H1 (cell line): ENCODE results near the gene CDR2L. TPM values are rescaled to one million over a fixed set of nuclear protein-coding genes. Genes with fewer than 3 reads are reported as not detected.
A peak's percentile ranks its signal among the peaks of the same experiment; 100 is the strongest.

Experiments
- ATF2 ChIP-seq: IDR thresholded peaks from 2 replicates; pipeline ENCODE4 v1.6.1; 2012; ENCODE audit warnings: low read length, inconsistent platforms
- BACH1 ChIP-seq: IDR thresholded peaks from 2 replicates; pipeline ENCODE4 v1.6.1; 2012; ENCODE audit warnings: low read length, improper control_type of control experiment
- EZH2 ChIP-seq: fragments of 200-600 bp; sonication (generic); IDR thresholded peaks from 2 replicates; pipeline ENCODE4 v1.7.1; 2012; ENCODE audit warnings: low read depth, mild to moderate bottlenecking, moderate library complexity, low read length, inconsistent platforms; ENCODE audit not compliant: severe bottlenecking
- GTF2F1 ChIP-seq: IDR thresholded peaks from 2 replicates; pipeline ENCODE4 v1.6.1; 2012; ENCODE audit warnings: low read depth, low read length, improper control_type of control experiment, borderline replicate concordance
- MAFK ChIP-seq: IDR thresholded peaks from 2 replicates; pipeline ENCODE4 v1.6.1; 2012; ENCODE audit warnings: low read depth, mild to moderate bottlenecking, improper control_type of control experiment, low read length
- NRF1 ChIP-seq: IDR thresholded peaks from 2 replicates; pipeline ENCODE4 v1.6.1; 2011; ENCODE audit warnings: mild to moderate bottlenecking, low read depth, low read length, improper control_type of control experiment
- PHF8 ChIP-seq: fragments of 200-600 bp; sonication (generic); conservative IDR thresholded peaks from 2 replicates; pipeline ENCODE4 v1.7.1; 2012; ENCODE audit warnings: low read depth, mild to moderate bottlenecking, inconsistent platforms, low read length, moderate library complexity
- polyA plus RNA-seq, 7 experiments: library from polyadenylated mRNA; depleted of rRNA in 3 of 7; stranded (reverse) in 5 of 7; unstranded in 2 of 7; fragments of >200 nt in 5 of 7; fragments of 200-250 nt in 2 of 7; gene quantifications; 1 replicate in 5 of 7; 2 replicates in 1 of 7; 4 replicates in 1 of 7; pipeline versions ENCODE4 v1.2.1 to v1.2.3, GENCODE V29; 2011 to 2013; ENCODE audit warnings: missing spikeins in 2 of 7, mixed read lengths in 2 of 7
- total RNA-seq: library from RNA; stranded (reverse); fragmentation: NEBNext Ultra II Directional; extraction: Animal tissue kit (Norgen Biotek cat#: 25700); gene quantifications from 2 replicates; pipeline ENCODE4 v1.2.1, GENCODE V29; 2021
- TF ChIP-seq, protein P1 (sequence below): fragments of 300-600 bp; sonication (generic); IDR thresholded peaks from 2 replicates; pipeline ENCODE4 v1.7.1; 2012; ENCODE audit warnings: low read length, moderate library complexity, mild to moderate bottlenecking, inconsistent platforms; ENCODE audit not compliant: insufficient replicate concordance

CDR2L gene
- total and polyA plus RNA-seq, 2 of the 8 experiments (the other 6 are each of a cell fraction or from before 2014, with no cell fraction given): 20.4 to 38.1 TPM

DNA sequence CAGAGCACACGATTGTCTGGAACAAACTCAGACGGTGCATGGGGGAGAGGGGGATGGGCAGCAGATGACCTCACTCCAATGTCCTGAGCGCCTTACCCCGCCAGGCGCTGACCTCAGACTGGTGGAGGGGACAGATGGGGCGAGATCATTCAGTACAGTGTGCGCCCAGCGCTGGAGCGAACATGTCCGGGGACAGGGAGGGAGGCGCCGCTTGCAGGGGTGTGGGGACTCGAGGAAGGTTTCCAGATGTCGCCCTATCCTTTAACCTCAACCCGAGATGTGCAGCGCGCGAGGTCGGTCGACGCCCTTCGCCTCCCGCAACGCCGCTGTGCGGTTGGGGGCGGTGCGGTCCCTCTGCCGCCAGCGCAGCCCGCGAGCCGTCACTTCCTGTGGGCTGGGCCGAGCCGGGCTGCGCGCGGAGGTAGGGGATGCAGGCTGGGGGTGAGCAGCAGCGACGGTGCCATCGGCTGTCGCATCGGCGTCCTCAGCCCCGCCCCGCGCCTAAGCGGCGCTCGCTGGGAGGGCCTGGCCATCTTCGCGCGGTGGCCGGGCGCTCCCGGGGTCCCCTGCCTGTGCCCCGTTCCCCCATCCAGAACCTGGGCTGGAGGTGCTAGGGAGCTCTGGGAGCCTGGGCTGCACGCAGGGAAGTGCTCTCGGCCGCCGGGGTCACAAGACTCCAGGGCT lies 5.3 kb upstream of the CDR2L start (continued):
- TF ChIP-seq ATF2: peak; percentile 97
- TF ChIP-seq, protein P1, sequence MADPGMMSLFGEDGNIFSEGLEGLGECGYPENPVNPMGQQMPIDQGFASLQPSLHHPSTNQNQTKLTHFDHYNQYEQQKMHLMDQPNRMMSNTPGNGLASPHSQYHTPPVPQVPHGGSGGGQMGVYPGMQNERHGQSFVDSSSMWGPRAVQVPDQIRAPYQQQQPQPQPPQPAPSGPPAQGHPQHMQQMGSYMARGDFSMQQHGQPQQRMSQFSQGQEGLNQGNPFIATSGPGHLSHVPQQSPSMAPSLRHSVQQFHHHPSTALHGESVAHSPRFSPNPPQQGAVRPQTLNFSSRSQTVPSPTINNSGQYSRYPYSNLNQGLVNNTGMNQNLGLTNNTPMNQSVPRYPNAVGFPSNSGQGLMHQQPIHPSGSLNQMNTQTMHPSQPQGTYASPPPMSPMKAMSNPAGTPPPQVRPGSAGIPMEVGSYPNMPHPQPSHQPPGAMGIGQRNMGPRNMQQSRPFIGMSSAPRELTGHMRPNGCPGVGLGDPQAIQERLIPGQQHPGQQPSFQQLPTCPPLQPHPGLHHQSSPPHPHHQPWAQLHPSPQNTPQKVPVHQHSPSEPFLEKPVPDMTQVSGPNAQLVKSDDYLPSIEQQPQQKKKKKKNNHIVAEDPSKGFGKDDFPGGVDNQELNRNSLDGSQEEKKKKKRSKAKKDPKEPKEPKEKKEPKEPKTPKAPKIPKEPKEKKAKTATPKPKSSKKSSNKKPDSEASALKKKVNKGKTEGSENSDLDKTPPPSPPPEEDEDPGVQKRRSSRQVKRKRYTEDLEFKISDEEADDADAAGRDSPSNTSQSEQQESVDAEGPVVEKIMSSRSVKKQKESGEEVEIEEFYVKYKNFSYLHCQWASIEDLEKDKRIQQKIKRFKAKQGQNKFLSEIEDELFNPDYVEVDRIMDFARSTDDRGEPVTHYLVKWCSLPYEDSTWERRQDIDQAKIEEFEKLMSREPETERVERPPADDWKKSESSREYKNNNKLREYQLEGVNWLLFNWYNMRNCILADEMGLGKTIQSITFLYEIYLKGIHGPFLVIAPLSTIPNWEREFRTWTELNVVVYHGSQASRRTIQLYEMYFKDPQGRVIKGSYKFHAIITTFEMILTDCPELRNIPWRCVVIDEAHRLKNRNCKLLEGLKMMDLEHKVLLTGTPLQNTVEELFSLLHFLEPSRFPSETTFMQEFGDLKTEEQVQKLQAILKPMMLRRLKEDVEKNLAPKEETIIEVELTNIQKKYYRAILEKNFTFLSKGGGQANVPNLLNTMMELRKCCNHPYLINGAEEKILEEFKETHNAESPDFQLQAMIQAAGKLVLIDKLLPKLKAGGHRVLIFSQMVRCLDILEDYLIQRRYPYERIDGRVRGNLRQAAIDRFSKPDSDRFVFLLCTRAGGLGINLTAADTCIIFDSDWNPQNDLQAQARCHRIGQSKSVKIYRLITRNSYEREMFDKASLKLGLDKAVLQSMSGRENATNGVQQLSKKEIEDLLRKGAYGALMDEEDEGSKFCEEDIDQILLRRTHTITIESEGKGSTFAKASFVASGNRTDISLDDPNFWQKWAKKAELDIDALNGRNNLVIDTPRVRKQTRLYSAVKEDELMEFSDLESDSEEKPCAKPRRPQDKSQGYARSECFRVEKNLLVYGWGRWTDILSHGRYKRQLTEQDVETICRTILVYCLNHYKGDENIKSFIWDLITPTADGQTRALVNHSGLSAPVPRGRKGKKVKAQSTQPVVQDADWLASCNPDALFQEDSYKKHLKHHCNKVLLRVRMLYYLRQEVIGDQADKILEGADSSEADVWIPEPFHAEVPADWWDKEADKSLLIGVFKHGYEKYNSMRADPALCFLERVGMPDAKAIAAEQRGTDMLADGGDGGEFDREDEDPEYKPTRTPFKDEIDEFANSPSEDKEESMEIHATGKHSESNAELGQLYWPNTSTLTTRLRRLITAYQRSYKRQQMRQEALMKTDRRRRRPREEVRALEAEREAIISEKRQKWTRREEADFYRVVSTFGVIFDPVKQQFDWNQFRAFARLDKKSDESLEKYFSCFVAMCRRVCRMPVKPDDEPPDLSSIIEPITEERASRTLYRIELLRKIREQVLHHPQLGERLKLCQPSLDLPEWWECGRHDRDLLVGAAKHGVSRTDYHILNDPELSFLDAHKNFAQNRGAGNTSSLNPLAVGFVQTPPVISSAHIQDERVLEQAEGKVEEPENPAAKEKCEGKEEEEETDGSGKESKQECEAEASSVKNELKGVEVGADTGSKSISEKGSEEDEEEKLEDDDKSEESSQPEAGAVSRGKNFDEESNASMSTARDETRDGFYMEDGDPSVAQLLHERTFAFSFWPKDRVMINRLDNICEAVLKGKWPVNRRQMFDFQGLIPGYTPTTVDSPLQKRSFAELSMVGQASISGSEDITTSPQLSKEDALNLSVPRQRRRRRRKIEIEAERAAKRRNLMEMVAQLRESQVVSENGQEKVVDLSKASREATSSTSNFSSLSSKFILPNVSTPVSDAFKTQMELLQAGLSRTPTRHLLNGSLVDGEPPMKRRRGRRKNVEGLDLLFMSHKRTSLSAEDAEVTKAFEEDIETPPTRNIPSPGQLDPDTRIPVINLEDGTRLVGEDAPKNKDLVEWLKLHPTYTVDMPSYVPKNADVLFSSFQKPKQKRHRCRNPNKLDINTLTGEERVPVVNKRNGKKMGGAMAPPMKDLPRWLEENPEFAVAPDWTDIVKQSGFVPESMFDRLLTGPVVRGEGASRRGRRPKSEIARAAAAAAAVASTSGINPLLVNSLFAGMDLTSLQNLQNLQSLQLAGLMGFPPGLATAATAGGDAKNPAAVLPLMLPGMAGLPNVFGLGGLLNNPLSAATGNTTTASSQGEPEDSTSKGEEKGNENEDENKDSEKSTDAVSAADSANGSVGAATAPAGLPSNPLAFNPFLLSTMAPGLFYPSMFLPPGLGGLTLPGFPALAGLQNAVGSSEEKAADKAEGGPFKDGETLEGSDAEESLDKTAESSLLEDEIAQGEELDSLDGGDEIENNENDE: no peak
- no peak for TF ChIP-seq MAFK
- no peak for TF ChIP-seq BACH1
- TF ChIP-seq GTF2F1: no peak
- TF ChIP-seq PHF8: peak; percentile 85
- 0 out of 2 replicates have a peak, but pooled peaks have one; percentile 5 for TF ChIP-seq NRF1
- TF ChIP-seq EZH2: peak; percentile 48
